Panc1 (cell line): ENCODE data around the gene FMOD. TPM values are rescaled to one million over a fixed set of nuclear protein-coding genes. Genes with fewer than 3 reads are reported as not detected.

Experiments
- ATAC-seq: fragments of 200-7000 bp; cut with Tn5 transposase; 2 replicates; pipeline ENCODE4 v1.9.1; 2020; ENCODE audit warnings: mild to moderate bottlenecking, moderate library complexity
- BruUV-seq: library from RNA; stranded (reverse); fragments of 400-500 nt; replicated peaks from 2 replicates; lab custom pipeline; 2021; lab: Mats Ljungman, UMichigan
- CTCF ChIA-PET: fragments of 300-600 bp; sonication (Branson Sonifier 250); formaldehyde crosslinking; loops from one replicate; lab custom pipeline; 2022; ENCODE audit warnings: antibody characterized with exemption; lab: Charles Lee
- POLR2A ChIA-PET: fragments of 300-600 bp; sonication (Branson Sonifier 250); formaldehyde crosslinking; loops from one replicate; lab custom pipeline; 2022; ENCODE audit warnings: antibody characterized with exemption; lab: Charles Lee
- DNase-seq: peaks from one replicate; pipeline ENCODE4 v3.0.0-alpha.2; 2010; ENCODE audit warnings: low read depth, low spot score
- H3K27ac ChIP-seq: 2 replicates; pipeline ENCODE4 v1.5.1; 2011; ENCODE audit warnings: mild to moderate bottlenecking, low read length, inconsistent platforms
- H3K27me3 ChIP-seq: fragments of 200-500 bp; sonication (Bioruptor generic); 2 replicates; pipeline ENCODE4 v1.6.0; 2014; ENCODE audit warnings: low read length, inconsistent platforms; ENCODE audit not compliant: control insufficient read depth, insufficient read depth
- H3K36me3 ChIP-seq: fragments of 200-500 bp; sonication (Bioruptor generic); 2 replicates; pipeline ENCODE4 v1.5.1; 2014; ENCODE audit warnings: inconsistent platforms, mild to moderate bottlenecking, low read length, moderate library complexity; ENCODE audit not compliant: control insufficient read depth, insufficient read depth
- H3K4me1 ChIP-seq: 2 replicates; pipeline ENCODE4 v1.5.1; 2011; ENCODE audit warnings: inconsistent platforms, mild to moderate bottlenecking, low read length, moderate library complexity; ENCODE audit not compliant: control insufficient read depth, insufficient read depth
- H3K4me3 ChIP-seq, 2 experiments: 2 replicates each; pipeline ENCODE4 v1.5.1; 2011 to 2012; ENCODE audit warnings: low read depth in 2 of 2, low read length in 2 of 2, mild to moderate bottlenecking in 2 of 2, inconsistent platforms in 1 of 2, moderate library complexity in 1 of 2
- H3K9me3 ChIP-seq: fragments of 200-500 bp; sonication (Bioruptor generic); 2 replicates; pipeline ENCODE4 v1.5.1; 2014; ENCODE audit warnings: low read depth, mild to moderate bottlenecking, inconsistent platforms, low read length, moderate library complexity; ENCODE audit not compliant: control insufficient read depth, insufficient read depth
- POLR2AphosphoS5 ChIP-seq: IDR thresholded peaks from 2 replicates; pipeline ENCODE4 v1.6.1; 2012; ENCODE audit warnings: mild to moderate bottlenecking, low read depth, low read length, moderate library complexity
- SIN3A ChIP-seq: IDR thresholded peaks from 2 replicates; pipeline ENCODE4 v1.6.1; 2012; ENCODE audit warnings: low read depth, mild to moderate bottlenecking, low read length, moderate library complexity, borderline replicate concordance; ENCODE audit not compliant: insufficient read depth
- TCF7L2 ChIP-seq: IDR thresholded peaks from 2 replicates; pipeline ENCODE4 v1.6.1; 2011; ENCODE audit warnings: mild to moderate bottlenecking, low read depth, low read length, inconsistent platforms
- in situ Hi-C: cut with HindIII; loops from 2 replicates; pipeline ENCODE4 v1.10.0; 2016; ENCODE audit warnings: low sequenced_read_pairs, low pct_unique_long_range_greater_than_20kb
- intact Hi-C: fragments of 100-400 bp; cut with micrococcal nuclease; formaldehyde crosslinking; loops from one replicate; pipeline ENCODE4 v1.10.0; 2022; ENCODE audit not compliant: unreplicated experiment
- total RNA-seq: library from RNA; stranded (reverse); gene quantifications from one replicate; pipeline ENCODE4 v1.2.1, GENCODE V29; 2021; ENCODE audit not compliant: unreplicated experiment
- TF ChIP-seq, protein P1 (sequence below): fragments of 450-650 bp; IDR thresholded peaks from 2 replicates; pipeline ENCODE4 v1.5.1; 2017; ENCODE audit warnings: mild to moderate bottlenecking
- TF ChIP-seq, protein P2 (sequence below), 2 experiments: IDR thresholded peaks; 2 replicates each; pipeline ENCODE4 v1.6.1; 2011 to 2012; ENCODE audit warnings: low read depth in 2 of 2, control low read depth in 1 of 2, low read length in 1 of 2, mild to moderate bottlenecking in 1 of 2, moderate library complexity in 1 of 2; ENCODE audit not compliant: insufficient read depth in 1 of 2

The FMOD gene
- total RNA-seq, 1 experiment from 2014 or later = not detected

DNA sequence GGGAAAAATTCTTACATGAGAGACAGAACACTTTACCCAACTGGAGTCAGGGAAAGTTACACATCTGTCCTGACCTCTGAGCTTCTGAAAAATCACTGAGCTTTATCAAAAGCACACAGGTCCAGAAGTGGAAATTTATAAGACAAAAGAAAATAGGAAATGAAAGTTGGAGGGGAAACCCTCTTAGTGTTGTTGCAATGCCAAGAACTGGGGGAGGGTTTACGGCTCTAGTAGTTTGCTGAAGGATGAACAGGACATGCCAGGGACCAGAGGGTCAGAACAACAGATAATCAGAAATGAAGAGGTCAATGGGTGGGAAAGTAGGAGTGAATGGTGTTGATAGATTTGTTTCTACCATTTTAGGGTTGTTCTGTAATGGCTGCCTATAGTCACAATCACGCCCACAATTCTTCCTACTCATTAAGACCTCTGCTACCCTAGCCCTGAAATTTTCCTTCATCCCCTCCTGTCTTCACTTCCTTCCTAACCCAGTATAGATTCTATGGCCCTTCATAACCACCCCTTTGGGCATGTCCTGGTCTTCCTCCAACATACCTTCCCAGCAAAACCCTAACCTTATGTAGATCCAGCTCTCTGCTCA lies 30.3 kb upstream of the FMOD start:
- ChIA-PET POLR2A (no interaction called here), CTCF (interaction anchor here (0.6 kb wide), 1 partner anchor 28 kb away, joined by 3 read pairs; no protein-coding TSS in a partner anchor)
- Histone ChIP-seq H3K27me3 (peaks cover 16% of the 10 kb centered on the region), H3K36me3 (no peaks in the 10 kb centered on the region), H3K9me3 (no peaks in the 10 kb centered on the region), H3K27ac (no peak overlapping the region), H3K4me1 (no peaks in the 10 kb centered on the region), H3K4me3 (no peak overlapping the region)
- in situ Hi-C loops (no loop called here), intact Hi-C loops (no loop called here)
- BruUV-seq = no TSS peak
- DNase-seq (no peak), ATAC-seq (no peak)
- TF ChIP-seq TCF7L2 = no peak
- TF ChIP-seq, protein P1, sequence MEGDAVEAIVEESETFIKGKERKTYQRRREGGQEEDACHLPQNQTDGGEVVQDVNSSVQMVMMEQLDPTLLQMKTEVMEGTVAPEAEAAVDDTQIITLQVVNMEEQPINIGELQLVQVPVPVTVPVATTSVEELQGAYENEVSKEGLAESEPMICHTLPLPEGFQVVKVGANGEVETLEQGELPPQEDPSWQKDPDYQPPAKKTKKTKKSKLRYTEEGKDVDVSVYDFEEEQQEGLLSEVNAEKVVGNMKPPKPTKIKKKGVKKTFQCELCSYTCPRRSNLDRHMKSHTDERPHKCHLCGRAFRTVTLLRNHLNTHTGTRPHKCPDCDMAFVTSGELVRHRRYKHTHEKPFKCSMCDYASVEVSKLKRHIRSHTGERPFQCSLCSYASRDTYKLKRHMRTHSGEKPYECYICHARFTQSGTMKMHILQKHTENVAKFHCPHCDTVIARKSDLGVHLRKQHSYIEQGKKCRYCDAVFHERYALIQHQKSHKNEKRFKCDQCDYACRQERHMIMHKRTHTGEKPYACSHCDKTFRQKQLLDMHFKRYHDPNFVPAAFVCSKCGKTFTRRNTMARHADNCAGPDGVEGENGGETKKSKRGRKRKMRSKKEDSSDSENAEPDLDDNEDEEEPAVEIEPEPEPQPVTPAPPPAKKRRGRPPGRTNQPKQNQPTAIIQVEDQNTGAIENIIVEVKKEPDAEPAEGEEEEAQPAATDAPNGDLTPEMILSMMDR = no peak
- TF ChIP-seq POLR2AphosphoS5 = no peak
- TF ChIP-seq, protein P2, sequence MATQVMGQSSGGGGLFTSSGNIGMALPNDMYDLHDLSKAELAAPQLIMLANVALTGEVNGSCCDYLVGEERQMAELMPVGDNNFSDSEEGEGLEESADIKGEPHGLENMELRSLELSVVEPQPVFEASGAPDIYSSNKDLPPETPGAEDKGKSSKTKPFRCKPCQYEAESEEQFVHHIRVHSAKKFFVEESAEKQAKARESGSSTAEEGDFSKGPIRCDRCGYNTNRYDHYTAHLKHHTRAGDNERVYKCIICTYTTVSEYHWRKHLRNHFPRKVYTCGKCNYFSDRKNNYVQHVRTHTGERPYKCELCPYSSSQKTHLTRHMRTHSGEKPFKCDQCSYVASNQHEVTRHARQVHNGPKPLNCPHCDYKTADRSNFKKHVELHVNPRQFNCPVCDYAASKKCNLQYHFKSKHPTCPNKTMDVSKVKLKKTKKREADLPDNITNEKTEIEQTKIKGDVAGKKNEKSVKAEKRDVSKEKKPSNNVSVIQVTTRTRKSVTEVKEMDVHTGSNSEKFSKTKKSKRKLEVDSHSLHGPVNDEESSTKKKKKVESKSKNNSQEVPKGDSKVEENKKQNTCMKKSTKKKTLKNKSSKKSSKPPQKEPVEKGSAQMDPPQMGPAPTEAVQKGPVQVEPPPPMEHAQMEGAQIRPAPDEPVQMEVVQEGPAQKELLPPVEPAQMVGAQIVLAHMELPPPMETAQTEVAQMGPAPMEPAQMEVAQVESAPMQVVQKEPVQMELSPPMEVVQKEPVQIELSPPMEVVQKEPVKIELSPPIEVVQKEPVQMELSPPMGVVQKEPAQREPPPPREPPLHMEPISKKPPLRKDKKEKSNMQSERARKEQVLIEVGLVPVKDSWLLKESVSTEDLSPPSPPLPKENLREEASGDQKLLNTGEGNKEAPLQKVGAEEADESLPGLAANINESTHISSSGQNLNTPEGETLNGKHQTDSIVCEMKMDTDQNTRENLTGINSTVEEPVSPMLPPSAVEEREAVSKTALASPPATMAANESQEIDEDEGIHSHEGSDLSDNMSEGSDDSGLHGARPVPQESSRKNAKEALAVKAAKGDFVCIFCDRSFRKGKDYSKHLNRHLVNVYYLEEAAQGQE (IDR thresholded peaks at IDR 0.05; ENCODE audit: insufficient read depth in 1 of 2, low read depth in 2 of 2, low read length in 1 of 2) = no peak
- no peak for TF ChIP-seq SIN3A

- DNase-seq (no peak), ATAC-seq (no peak)
- Histone ChIP-seq H3K27ac (no peak overlapping the region), H3K4me1 (no peaks in the 10 kb centered on the region), H3K4me3 (no peak overlapping the region), H3K9me3 (no peaks in the 10 kb centered on the region), H3K27me3 (peaks cover 16% of the 10 kb centered on the region), H3K36me3 (no peaks in the 10 kb centered on the region)
- CTCF ChIA-PET = interaction anchor here (0.6 kb wide), 1 partner anchor 27 kb away, joined by 3 read pairs; no protein-coding TSS in a partner anchor
- intact Hi-C loops = no loop called here
- no TSS peak for BruUV-seq
- in situ Hi-C loops = no loop called here
- TF ChIP-seq TCF7L2 = no peak
- TF ChIP-seq SIN3A = no peak
- TF ChIP-seq, protein P1 = no peak
- TF ChIP-seq, protein P2 (IDR thresholded peaks at IDR 0.05; ENCODE audit: insufficient read depth in 1 of 2, low read depth in 2 of 2, low read length in 1 of 2) = no peak
- POLR2A ChIA-PET = interaction anchor here (0.6 kb wide), 1 partner anchor 52 kb away, joined by 4 read pairs; no protein-coding TSS in a partner anchor
Observed at GRCh38 chr1:203380420-203381150, 29.7 kb upstream of the FMOD start.
